ENCODE results near the gene PHF20. TPM values are rescaled to one million over a fixed set of nuclear protein-coding genes. Genes with fewer than 3 reads are reported as not detected.

The PHF20 gene
- total RNA-seq, 1 experiment from 2014 or later, result 65.8 TPM

DNA sequence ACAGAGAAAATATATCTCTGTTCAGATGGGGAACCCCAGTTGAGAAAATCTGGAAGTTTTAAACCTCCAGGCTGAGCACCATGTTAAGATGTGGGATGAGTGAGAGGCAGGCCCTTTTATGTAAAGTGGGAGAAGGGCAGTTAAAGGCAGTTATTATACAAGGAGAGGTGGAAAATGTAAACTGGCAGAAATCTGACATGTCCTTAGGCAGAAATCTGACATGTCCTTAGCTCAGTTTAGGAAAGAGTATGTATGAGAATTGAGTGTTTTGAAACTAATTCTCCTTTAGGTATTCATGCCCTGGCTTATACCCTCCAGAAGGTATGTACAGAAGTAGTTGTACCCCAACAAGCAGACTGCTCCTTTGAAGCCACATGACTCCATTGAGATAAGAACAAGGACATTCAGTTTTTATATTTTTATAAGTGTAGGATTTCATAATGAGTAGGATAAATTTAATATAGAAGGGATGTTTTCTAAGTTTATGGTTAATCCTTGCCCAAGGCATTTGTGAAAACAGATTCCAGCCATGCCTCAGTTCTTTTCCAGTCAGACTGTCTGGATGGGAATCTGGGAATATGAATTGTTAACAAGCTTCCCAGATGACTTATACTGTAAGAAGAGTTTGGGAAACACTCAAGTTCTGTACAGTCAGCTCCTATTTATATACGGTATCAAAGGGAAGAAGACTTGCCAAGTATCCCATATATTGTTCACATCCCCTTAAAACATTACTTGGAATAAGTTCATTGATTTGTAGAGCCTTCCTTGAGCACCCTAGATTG is 94.8 kb downstream of the PHF20 start (continued):
- TF ChIP-seq, protein P1, sequence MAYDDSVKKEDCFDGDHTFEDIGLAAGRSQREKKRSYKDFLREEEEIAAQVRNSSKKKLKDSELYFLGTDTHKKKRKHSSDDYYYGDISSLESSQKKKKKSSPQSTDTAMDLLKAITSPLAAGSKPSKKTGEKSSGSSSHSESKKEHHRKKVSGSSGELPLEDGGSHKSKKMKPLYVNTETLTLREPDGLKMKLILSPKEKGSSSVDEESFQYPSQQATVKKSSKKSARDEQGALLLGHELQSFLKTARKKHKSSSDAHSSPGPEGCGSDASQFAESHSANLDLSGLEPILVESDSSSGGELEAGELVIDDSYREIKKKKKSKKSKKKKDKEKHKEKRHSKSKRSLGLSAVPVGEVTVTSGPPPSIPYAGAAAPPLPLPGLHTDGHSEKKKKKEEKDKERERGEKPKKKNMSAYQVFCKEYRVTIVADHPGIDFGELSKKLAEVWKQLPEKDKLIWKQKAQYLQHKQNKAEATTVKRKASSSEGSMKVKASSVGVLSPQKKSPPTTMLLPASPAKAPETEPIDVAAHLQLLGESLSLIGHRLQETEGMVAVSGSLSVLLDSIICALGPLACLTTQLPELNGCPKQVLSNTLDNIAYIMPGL (CRISPR knock-in tag; IDR thresholded peaks at IDR 0.05), result no peak
- no peak for TF ChIP-seq NR1H2 (CRISPR knock-in tag; IDR thresholded peaks at IDR 0.05)
- no peak for TF ChIP-seq ZNF219 (CRISPR knock-in tag; IDR thresholded peaks at IDR 0.05; ENCODE audit: borderline replicate concordance)
- TF ChIP-seq, protein P2, sequence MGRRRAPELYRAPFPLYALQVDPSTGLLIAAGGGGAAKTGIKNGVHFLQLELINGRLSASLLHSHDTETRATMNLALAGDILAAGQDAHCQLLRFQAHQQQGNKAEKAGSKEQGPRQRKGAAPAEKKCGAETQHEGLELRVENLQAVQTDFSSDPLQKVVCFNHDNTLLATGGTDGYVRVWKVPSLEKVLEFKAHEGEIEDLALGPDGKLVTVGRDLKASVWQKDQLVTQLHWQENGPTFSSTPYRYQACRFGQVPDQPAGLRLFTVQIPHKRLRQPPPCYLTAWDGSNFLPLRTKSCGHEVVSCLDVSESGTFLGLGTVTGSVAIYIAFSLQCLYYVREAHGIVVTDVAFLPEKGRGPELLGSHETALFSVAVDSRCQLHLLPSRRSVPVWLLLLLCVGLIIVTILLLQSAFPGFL (CRISPR knock-in tag; IDR thresholded peaks at IDR 0.05; ENCODE audit: borderline replicate concordance), result no peak
- no peak for TF ChIP-seq ELF4 (CRISPR knock-in tag; IDR thresholded peaks at IDR 0.05; ENCODE audit: low read depth)
- no peak for TF ChIP-seq ETV6 (CRISPR knock-in tag; IDR thresholded peaks at IDR 0.05)
- TF ChIP-seq MXD4 (CRISPR knock-in tag; IDR thresholded peaks at IDR 0.05; ENCODE audit: borderline replicate concordance), result no peak
- TF ChIP-seq ESRRA (CRISPR knock-in tag; IDR thresholded peaks at IDR 0.05; ENCODE audit: borderline replicate concordance), result no peak
- TF ChIP-seq, protein P3, sequence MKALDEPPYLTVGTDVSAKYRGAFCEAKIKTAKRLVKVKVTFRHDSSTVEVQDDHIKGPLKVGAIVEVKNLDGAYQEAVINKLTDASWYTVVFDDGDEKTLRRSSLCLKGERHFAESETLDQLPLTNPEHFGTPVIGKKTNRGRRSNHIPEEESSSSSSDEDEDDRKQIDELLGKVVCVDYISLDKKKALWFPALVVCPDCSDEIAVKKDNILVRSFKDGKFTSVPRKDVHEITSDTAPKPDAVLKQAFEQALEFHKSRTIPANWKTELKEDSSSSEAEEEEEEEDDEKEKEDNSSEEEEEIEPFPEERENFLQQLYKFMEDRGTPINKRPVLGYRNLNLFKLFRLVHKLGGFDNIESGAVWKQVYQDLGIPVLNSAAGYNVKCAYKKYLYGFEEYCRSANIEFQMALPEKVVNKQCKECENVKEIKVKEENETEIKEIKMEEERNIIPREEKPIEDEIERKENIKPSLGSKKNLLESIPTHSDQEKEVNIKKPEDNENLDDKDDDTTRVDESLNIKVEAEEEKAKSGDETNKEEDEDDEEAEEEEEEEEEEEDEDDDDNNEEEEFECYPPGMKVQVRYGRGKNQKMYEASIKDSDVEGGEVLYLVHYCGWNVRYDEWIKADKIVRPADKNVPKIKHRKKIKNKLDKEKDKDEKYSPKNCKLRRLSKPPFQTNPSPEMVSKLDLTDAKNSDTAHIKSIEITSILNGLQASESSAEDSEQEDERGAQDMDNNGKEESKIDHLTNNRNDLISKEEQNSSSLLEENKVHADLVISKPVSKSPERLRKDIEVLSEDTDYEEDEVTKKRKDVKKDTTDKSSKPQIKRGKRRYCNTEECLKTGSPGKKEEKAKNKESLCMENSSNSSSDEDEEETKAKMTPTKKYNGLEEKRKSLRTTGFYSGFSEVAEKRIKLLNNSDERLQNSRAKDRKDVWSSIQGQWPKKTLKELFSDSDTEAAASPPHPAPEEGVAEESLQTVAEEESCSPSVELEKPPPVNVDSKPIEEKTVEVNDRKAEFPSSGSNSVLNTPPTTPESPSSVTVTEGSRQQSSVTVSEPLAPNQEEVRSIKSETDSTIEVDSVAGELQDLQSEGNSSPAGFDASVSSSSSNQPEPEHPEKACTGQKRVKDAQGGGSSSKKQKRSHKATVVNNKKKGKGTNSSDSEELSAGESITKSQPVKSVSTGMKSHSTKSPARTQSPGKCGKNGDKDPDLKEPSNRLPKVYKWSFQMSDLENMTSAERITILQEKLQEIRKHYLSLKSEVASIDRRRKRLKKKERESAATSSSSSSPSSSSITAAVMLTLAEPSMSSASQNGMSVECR (CRISPR knock-in tag; IDR thresholded peaks at IDR 0.05; ENCODE audit: borderline replicate concordance), result no peak
- TF ChIP-seq ZNF423 (CRISPR knock-in tag; IDR thresholded peaks at IDR 0.05), result no peak
- TF ChIP-seq ZNF121 (CRISPR knock-in tag; IDR thresholded peaks at IDR 0.05), result no peak
- TF ChIP-seq, protein P4, sequence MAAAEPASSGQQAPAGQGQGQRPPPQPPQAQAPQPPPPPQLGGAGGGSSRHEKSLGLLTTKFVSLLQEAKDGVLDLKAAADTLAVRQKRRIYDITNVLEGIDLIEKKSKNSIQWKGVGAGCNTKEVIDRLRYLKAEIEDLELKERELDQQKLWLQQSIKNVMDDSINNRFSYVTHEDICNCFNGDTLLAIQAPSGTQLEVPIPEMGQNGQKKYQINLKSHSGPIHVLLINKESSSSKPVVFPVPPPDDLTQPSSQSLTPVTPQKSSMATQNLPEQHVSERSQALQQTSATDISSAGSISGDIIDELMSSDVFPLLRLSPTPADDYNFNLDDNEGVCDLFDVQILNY (CRISPR knock-in tag; IDR thresholded peaks at IDR 0.05), result no peak
- TF ChIP-seq IRF2 (CRISPR knock-in tag; IDR thresholded peaks at IDR 0.05; ENCODE audit: borderline replicate concordance, low read depth), result no peak

DNA sequence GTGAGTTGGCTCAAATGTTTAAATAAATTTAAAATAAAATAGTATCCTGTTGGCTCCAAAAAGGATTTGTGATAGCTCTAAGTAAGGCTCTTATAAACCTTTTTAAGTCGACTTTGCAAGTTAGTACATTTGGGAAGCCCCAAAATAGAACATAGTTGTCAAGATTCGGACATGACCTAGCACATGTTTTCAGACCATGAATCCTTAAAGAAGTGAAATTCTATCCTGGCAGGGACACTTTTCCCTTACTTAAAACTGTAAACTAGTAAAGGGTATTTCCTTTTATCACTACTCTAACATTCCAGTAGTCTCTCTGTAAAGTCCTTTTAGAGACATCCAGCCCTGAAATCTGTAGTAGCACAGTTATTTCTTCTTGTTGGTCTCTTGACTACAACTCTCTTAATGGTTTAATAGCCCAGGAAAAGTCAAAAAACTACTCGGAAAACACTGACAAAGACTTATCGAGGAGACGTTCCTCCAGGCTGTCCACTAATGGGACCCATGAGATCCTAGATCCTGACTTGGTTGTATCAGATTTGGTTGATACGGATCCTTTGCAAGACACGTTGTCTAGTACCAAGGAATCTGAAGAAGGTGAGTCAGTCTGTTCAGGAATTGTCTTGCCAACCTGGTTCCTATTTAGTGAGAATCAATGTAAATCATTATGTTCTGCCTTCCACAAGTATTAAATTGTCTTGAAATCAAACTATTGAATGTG is 98.9 kb downstream of the PHF20 start:
- Mint-ChIP-seq H3K27ac (0 out of 2 replicates have a peak overlapping the region, but pooled peaks have one; percentile 27), H3K36me3 (peaks cover 9% of the 10 kb centered on the region), H3K27me3 (ENCODE audit: low read depth) (no peaks in the 10 kb centered on the region), H3K4me1 (peaks cover 8% of the 10 kb centered on the region), H3K4me3 (no peak overlapping the region), H3K9me3 (no peaks in the 10 kb centered on the region)
- DNase-seq (ENCODE audit: low spot score) (no peak), ATAC-seq (no peak)
- ChIA-PET POLR2A (no interaction called here), CTCF (interaction anchor here (0.7 kb wide), 1 partner anchor 12 kb away, joined by 3 read pairs; no protein-coding TSS in a partner anchor)
- TF ChIP-seq, protein P5, sequence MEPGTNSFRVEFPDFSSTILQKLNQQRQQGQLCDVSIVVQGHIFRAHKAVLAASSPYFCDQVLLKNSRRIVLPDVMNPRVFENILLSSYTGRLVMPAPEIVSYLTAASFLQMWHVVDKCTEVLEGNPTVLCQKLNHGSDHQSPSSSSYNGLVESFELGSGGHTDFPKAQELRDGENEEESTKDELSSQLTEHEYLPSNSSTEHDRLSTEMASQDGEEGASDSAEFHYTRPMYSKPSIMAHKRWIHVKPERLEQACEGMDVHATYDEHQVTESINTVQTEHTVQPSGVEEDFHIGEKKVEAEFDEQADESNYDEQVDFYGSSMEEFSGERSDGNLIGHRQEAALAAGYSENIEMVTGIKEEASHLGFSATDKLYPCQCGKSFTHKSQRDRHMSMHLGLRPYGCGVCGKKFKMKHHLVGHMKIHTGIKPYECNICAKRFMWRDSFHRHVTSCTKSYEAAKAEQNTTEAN (CRISPR knock-in tag; IDR thresholded peaks at IDR 0.05), result no peak
